Mammary epithelial cell (primary cell): ENCODE results near the gene GSDMA.

Experiments
- EZH2 ChIP-seq: IDR thresholded peaks from 2 replicates; pipeline ENCODE4 v1.6.1; 2012; ENCODE audit warnings: low read length, inconsistent platforms, borderline replicate concordance
- TF ChIP-seq, protein P1 (sequence below), 2 donors: IDR thresholded peaks in 1 of 2; conservative IDR thresholded peaks in 1 of 2; 2 replicates each; pipeline ENCODE4 v1.5.1; 2011 to 2012; ENCODE audit warnings: inconsistent platforms in 2 of 2, low read length in 2 of 2, mild to moderate bottlenecking in 2 of 2, control low read depth in 1 of 2, low read depth in 1 of 2; ENCODE audit not compliant: insufficient read depth in 1 of 2; ENCODE audit errors: extremely low read depth in 1 of 2

GRCh38 chr17:39927929-39928857 is 34.6 kb upstream of the GSDMA start:
- TF ChIP-seq, protein P1, sequence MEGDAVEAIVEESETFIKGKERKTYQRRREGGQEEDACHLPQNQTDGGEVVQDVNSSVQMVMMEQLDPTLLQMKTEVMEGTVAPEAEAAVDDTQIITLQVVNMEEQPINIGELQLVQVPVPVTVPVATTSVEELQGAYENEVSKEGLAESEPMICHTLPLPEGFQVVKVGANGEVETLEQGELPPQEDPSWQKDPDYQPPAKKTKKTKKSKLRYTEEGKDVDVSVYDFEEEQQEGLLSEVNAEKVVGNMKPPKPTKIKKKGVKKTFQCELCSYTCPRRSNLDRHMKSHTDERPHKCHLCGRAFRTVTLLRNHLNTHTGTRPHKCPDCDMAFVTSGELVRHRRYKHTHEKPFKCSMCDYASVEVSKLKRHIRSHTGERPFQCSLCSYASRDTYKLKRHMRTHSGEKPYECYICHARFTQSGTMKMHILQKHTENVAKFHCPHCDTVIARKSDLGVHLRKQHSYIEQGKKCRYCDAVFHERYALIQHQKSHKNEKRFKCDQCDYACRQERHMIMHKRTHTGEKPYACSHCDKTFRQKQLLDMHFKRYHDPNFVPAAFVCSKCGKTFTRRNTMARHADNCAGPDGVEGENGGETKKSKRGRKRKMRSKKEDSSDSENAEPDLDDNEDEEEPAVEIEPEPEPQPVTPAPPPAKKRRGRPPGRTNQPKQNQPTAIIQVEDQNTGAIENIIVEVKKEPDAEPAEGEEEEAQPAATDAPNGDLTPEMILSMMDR (conservative IDR thresholded peaks at IDR 0.05 in 1 of 2, IDR thresholded peaks at IDR 0.05 in 1 of 2; ENCODE audit: extremely low read depth in 1 of 2, insufficient read depth in 1 of 2, low read depth in 1 of 2, low read length in 2 of 2), result no peak
- no peak for TF ChIP-seq EZH2
